ENCODE data around the gene CAT.

Gene CAT

GRCh38 chr11:34461215-34461614 lies 22.5 kb downstream of the CAT start:
- no peak for DNase-seq

- no peak for DNase-seq
Observed at GRCh38 chr11:34464591-34465051, 25.9 kb downstream of the CAT start.

- no peak for DNase-seq
Observed at GRCh38 chr11:34466802-34467488, 28.2 kb downstream of the CAT start.

- DNase-seq, result peak; percentile 32
Observed at GRCh38 chr11:34468209-34468841, 29.6 kb downstream of the CAT start.

- no peak for DNase-seq
Observed at GRCh38 chr11:34473603-34474169, 35.0 kb downstream of the CAT start.

GRCh38 chr11:34475656-34476055 lies 36.9 kb downstream of the CAT start:
- DNase-seq, result no peak

GRCh38 chr11:34476849-34477248 lies 38.1 kb downstream of the CAT start:
- no peak for DNase-seq

GRCh38 chr11:34478845-34479663 lies 40.3 kb downstream of the CAT start:
- no peak for DNase-seq

- no peak for DNase-seq
Observed at GRCh38 chr11:34480314-34480713, 41.6 kb downstream of the CAT start.

- no peak for DNase-seq
Observed at GRCh38 chr11:34481307-34481706, 42.6 kb downstream of the CAT start.

- DNase-seq, result no peak
Observed at GRCh38 chr11:34483106-34483874, 44.6 kb downstream of the CAT start.

GRCh38 chr11:34487430-34487829 lies 48.7 kb downstream of the CAT start:
- no peak for DNase-seq

GRCh38 chr11:34488855-34489557 lies 50.3 kb downstream of the CAT start:
- no peak for DNase-seq

GRCh38 chr11:34490304-34490703 lies 51.6 kb downstream of the CAT start:
- no peak for DNase-seq

GRCh38 chr11:34492806-34493414 lies 54.2 kb downstream of the CAT start:
- peak; percentile 42 for DNase-seq

GRCh38 chr11:34493468-34493867 lies 54.7 kb downstream of the CAT start:
- DNase-seq, result no peak

GRCh38 chr11:34493926-34494595 lies 55.3 kb downstream of the CAT start:
- no peak for DNase-seq

GRCh38 chr11:34495239-34495723 lies 56.5 kb downstream of the CAT start:
- no peak for DNase-seq

- no peak for DNase-seq
Observed at GRCh38 chr11:34495724-34496377, 57.1 kb downstream of the CAT start.

Data from activated CD8-positive, alpha-beta memory T cell treated with anti-CD3 and anti-CD28 coated beads, Interleukin-2, amount 50 U/mL, for 4 hours (primary cell).